Uterus (tissue), 2 donors: ENCODE data around the gene CDYL.

Experiments
- CTCF ChIP-seq, 4 experiments: fragments of 200-600 bp in 2 of 4; fragments of 450-650 bp in 2 of 4; sonication (generic) in 2 of 4; IDR thresholded peaks; one replicate each; pipeline ENCODE4 v1.5.1; 2016 to 2019; ENCODE audit warnings: antibody characterized with exemption in 4 of 4, mild to moderate bottlenecking in 2 of 4, moderate library complexity in 1 of 4
- POLR2A ChIP-seq, 2 donors: fragments of 450-650 bp; IDR thresholded peaks; one replicate each; pipeline ENCODE4 v1.6.1; 2016; ENCODE audit warnings: antibody characterized with exemption in 2 of 2, mild to moderate bottlenecking in 1 of 2, moderate library complexity in 1 of 2

GRCh38 chr6:4879741-4880275 lies 103.6 kb downstream of the CDYL start:
- TF ChIP-seq CTCF (IDR thresholded peaks at IDR 0.05) (no peak), POLR2A (IDR thresholded peaks at IDR 0.05) (no peak)
